ENCODE measurements around the gene DYNC1H1. TPM values are rescaled to one million over a fixed set of nuclear protein-coding genes. Genes with fewer than 3 reads are reported as not detected.

The DYNC1H1 gene
- total RNA-seq, 2 experiments from 2014 or later = 223 to 241 TPM

DNA sequence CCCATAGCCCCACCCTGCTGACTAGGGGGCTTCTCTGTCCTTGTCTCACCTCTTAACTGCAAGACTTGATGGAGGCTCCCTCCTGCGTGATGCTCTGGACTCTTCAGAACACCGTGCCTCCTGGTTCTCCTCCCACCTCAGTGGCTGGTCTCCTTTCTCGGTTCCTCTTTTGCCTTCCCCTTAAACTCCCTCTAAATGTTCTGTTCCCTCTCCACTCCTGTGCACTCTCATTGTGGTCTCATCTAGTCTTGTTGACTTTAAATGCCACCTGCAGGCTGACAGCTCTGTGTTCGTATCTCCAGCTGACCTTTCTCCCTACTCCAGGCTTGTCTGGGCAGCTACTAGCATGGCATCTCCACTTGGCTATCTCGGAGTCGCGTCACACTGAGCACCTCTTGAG, 28.3 kb downstream of the DYNC1H1 start:
- no peak for DNase-seq
- H3K4me1 Mint-ChIP-seq = peaks cover 18% of the 10 kb centered on the region
- H3K27me3 Mint-ChIP-seq = no peaks in the 10 kb centered on the region
- CTCF ChIA-PET = no interaction called here
- no peak overlapping the region for H3K27ac Mint-ChIP-seq
- H3K4me3 Mint-ChIP-seq = no peak overlapping the region
- H3K9me3 Mint-ChIP-seq = no peaks in the 10 kb centered on the region
- POLR2A ChIA-PET = no interaction called here
- peaks cover 84% of the 10 kb centered on the region for H3K36me3 Mint-ChIP-seq (ENCODE audit: low read depth)

DNA sequence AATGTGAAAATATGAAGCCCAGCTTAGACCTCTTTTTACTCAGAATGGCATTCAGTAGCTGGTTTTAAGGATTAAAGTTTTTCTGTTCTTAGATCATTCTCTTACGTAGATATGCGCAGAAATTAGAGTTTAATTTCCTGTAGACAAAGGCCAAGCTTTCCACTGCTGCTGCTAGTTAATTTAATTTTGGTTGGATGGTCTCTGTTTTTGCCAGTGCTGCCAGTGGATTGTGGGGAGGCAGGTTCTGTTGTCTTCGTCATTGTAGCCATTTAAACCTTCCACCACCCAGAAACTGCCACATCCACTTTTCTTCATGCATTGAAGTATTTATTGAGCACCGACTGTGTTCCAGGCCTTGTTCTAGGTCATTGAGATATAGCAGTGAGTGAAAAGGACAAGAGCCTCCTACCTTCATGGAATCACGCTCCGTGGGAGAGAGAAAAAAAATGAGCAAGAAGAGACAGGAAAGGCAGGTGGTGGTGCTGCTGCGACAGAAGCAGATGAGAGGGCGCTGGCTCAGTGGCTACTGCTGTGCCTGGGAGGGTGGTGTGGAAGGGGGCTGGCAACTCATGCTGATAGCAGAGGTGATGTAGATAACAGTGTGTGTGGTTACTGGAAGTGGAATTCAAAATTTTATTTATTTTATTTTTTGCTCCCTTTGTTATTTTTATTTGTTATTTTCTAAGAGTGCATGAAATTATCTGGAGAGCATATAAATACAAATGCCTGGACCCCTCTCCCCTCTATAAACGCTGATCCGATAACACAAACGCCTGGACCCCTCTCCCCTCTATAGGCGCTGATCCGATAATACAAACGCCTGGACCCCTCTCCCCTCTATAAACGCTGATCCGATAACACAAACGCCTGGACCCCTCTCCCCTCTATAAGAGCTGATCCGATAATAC, 33.3 kb downstream of the DYNC1H1 start:
- no peak for DNase-seq
- peaks cover 76% of the 10 kb centered on the region for H3K36me3 Mint-ChIP-seq (ENCODE audit: low read depth)
- POLR2A ChIA-PET = no interaction called here
- no peaks in the 10 kb centered on the region for H3K27me3 Mint-ChIP-seq
- no peak overlapping the region for H3K27ac Mint-ChIP-seq
- H3K4me3 Mint-ChIP-seq = no peak overlapping the region
- CTCF ChIA-PET = interaction anchor here (1.2 kb wide), 1 partner anchor 291 kb away, joined by 3 read pairs; no protein-coding TSS in a partner anchor
- H3K4me1 Mint-ChIP-seq = peaks cover 1% of the 10 kb centered on the region
- H3K9me3 Mint-ChIP-seq = no peaks in the 10 kb centered on the region

DNA sequence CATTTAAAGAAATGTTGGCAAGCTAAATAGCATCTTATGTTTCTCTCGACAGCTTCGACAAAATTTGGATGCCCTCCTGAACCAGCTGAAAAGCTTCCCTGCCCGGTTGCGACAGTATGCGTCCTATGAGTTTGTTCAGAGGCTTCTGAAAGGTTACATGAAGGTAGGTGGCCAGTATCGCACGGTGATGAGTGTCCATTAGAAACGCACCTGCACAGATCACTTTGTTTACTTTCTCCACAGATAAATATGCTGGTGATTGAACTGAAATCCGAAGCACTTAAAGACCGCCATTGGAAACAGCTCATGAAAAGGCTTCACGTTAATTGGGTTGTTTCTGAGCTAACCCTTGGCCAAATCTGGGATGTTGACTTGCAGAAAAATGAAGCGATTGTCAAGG, 36.5 kb downstream of the DYNC1H1 start:
- no peak for DNase-seq
- Mint-ChIP-seq H3K9me3 (no peaks in the 10 kb centered on the region), H3K36me3 (ENCODE audit: low read depth) (peaks cover 72% of the 10 kb centered on the region), H3K27me3 (no peaks in the 10 kb centered on the region), H3K4me3 (no peak overlapping the region), H3K27ac (no peak overlapping the region), H3K4me1 (no peaks in the 10 kb centered on the region)
- CTCF ChIA-PET = no interaction called here
- POLR2A ChIA-PET = no interaction called here

DNA sequence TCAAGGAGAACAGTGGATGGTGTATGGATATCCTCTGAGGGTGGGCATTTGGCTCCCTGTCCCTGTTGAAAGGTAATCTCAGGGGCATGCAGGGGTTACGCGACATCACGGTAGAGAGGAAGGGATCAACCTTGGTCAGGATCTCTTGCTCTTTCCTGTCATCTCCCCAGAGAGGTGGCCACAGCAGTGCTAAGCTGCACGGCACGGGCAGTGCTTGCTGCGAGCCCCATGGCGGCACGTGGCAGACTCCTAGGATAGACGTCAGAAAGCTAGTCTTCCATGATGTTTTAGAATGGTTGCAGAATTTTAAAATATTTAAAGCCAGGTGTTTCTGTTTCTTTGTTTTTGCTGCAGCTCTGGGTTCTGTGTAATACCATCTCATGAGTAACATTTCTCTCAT, 41.0 kb downstream of the DYNC1H1 start:
- DNase-seq = no peak
- Mint-ChIP-seq H3K9me3 (no peaks in the 10 kb centered on the region), H3K36me3 (ENCODE audit: low read depth) (peaks cover 81% of the 10 kb centered on the region), H3K27ac (no peak overlapping the region), H3K4me1 (no peaks in the 10 kb centered on the region), H3K27me3 (no peaks in the 10 kb centered on the region), H3K4me3 (no peak overlapping the region)
- ChIA-PET CTCF (no interaction called here), POLR2A (no interaction called here)

DNA sequence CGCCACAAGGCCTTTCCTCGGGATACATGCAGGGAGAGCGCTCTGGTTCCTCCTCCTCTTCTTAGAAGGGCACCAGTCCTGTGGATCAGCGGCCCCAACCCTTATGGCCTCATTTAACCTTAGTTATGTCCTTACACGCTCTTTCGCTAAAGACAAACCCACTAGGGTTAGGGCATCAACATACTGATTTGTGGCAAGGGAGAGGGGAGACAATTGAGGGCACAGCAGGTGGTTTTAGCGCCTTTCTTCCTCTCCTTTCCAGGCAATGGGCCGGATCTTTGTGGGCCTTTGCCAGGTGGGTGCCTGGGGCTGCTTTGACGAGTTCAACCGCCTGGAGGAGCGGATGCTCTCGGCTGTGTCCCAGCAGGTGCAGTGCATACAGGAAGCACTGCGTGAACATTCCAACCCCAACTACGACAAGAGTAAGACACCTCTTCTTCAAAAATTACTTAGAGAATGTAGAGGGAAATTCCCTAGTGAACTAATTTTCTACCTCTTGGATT, 43.6 kb downstream of the DYNC1H1 start:
- CTCF ChIA-PET = no interaction called here
- peaks cover 88% of the 10 kb centered on the region for H3K36me3 Mint-ChIP-seq (ENCODE audit: low read depth)
- H3K27me3 Mint-ChIP-seq = no peaks in the 10 kb centered on the region
- POLR2A ChIA-PET = no interaction called here
- DNase-seq = no peak
- H3K4me1 Mint-ChIP-seq = no peaks in the 10 kb centered on the region
- H3K4me3 Mint-ChIP-seq = no peak overlapping the region
- H3K9me3 Mint-ChIP-seq = no peaks in the 10 kb centered on the region
- no peak overlapping the region for H3K27ac Mint-ChIP-seq

DNA sequence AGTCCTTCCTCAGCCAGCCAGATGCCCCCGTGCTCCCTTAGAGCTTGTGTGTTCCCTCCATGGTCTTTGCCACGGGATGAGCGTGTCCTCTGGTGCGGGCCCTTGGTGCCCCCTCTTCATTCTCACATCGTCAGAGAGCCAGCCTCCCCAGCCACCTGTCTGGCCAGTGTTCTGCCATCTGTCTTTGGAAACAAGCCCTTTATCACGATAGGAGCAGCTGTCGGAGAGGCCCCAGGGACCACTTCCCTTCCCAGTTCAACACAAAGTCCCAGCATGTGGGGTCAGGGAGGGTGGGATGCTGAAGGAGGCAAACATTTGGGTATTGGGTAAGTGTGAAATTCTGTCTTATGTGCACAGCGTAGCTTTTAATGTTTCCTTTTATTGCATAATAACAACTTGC, 44.5 kb downstream of the DYNC1H1 start:
- no peak overlapping the region for H3K27ac Mint-ChIP-seq
- CTCF ChIA-PET = no interaction called here

DNA sequence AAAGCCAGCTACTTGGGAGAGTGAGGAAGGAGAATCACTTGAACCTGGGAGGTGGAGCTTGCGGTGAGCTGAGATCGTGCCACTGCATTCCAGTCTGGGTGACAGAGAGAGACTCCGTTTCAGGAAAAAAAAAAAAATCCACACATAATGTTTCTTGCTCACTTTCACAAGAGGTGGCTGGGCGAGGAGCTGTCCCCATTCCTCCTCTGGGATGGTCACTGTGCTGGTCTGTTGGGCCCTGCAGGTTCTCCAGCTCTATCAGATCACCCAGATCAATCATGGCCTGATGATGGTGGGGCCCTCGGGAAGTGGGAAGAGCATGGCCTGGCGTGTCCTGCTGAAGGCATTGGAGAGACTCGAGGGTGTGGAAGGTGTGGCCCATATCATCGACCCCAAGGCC, 47.3 kb downstream of the DYNC1H1 start:
- CTCF ChIA-PET = no interaction called here

More for the DNA sequence above, 44.5 kb downstream of the DYNC1H1 start:
- Mint-ChIP-seq H3K27me3 (no peaks in the 10 kb centered on the region), H3K4me3 (no peak overlapping the region), H3K4me1 (no peaks in the 10 kb centered on the region), H3K9me3 (no peaks in the 10 kb centered on the region), H3K36me3 (ENCODE audit: low read depth) (peaks cover 92% of the 10 kb centered on the region)
- POLR2A ChIA-PET = no interaction called here
- DNase-seq = no peak

DNA sequence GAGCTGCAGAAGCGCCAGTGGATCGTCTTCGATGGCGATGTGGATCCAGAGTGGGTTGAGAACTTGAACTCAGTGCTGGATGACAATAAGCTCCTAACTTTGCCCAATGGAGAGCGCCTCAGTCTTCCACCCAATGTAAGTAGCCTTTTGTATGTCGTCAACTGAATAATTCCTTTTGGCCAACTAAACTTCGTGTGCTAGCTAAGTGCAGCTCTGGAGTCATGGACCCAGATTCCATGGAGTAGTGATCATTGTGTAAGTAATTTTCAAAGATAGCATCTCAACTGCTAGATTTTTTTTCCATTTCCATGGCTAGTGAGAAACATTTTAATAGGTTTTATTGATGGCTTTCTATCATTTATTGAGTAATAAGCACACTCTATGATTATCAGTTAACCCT, 48.0 kb downstream of the DYNC1H1 start:
- Mint-ChIP-seq H3K9me3 (no peaks in the 10 kb centered on the region), H3K27me3 (no peaks in the 10 kb centered on the region), H3K27ac (no peak overlapping the region), H3K36me3 (ENCODE audit: low read depth) (peaks cover 98% of the 10 kb centered on the region), H3K4me3 (no peak overlapping the region), H3K4me1 (no peaks in the 10 kb centered on the region)
- POLR2A ChIA-PET = no interaction called here
- CTCF ChIA-PET = no interaction called here
- no peak for DNase-seq

More for the DNA sequence above, 47.3 kb downstream of the DYNC1H1 start:
- no peaks in the 10 kb centered on the region for H3K4me1 Mint-ChIP-seq
- no peak for DNase-seq
- POLR2A ChIA-PET = no interaction called here
- no peak overlapping the region for H3K4me3 Mint-ChIP-seq
- H3K27me3 Mint-ChIP-seq = no peaks in the 10 kb centered on the region
- H3K9me3 Mint-ChIP-seq = no peaks in the 10 kb centered on the region
- H3K36me3 Mint-ChIP-seq (ENCODE audit: low read depth) = peaks cover 98% of the 10 kb centered on the region
- H3K27ac Mint-ChIP-seq = no peak overlapping the region

DNA sequence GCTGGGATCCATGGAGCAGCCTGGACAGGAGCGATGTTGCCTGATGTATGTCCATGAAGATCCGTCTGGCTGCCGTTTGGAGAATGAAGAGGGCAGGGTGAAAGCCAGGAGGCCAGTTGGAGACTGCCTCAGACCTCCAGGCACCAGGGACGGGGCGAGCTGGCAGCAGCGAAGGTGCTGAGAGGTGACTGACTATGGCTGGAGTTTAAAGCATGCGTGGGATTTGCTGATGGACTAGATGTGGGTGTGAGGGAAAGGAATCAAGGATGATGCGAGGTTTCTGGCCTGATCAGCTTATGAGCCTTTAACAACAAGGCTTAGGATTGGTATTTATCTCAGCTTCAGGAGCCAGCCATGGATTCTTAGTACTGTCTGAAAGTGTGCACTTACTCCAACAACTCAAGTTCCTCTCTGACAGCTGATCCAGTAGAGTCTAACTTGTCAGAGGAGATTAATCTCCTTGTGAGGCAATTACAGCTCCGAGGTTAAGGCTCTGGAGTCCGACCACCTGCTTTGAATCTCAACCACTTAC, 49.4 kb downstream of the DYNC1H1 start:
- H3K27ac Mint-ChIP-seq = no peak overlapping the region

DNA sequence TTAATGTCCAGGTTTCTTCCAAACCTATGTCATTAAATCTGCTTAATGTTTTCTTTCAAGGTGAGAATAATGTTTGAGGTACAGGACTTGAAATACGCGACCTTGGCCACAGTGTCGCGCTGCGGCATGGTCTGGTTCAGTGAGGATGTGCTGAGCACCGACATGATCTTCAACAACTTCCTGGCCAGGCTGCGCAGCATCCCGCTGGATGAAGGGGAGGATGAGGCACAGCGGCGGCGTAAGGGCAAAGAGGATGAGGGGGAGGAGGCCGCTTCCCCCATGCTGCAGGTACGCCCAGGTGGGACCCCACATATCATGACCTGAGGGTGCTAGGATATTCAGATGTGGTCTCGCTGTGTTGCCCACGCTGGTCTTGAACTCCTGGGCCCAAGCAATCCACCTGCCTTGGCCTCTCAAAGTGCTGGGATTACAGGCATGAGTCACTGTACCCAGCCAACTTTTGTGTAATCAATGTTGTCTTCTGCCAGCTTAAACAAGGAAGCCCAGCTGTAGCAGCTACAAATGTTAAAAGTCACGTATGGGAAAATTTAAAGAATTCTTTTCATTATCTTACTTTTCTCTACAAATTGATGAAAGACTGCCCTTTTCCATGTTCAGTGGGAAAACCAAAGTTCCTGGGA, 50.8 kb downstream of the DYNC1H1 start:
- ChIA-PET POLR2A (no interaction called here), CTCF (interaction anchor here (1.6 kb wide), 1 partner anchor 82 kb away, joined by 4 read pairs; no protein-coding TSS in a partner anchor)
- Mint-ChIP-seq H3K9me3 (no peaks in the 10 kb centered on the region), H3K4me3 (no peak overlapping the region), H3K27me3 (no peaks in the 10 kb centered on the region), H3K27ac (no peak overlapping the region), H3K36me3 (ENCODE audit: low read depth) (peaks cover 90% of the 10 kb centered on the region), H3K4me1 (peaks cover 6% of the 10 kb centered on the region)
- DNase-seq = no peak

More for the DNA sequence above, 49.4 kb downstream of the DYNC1H1 start:
- POLR2A ChIA-PET = no interaction called here
- no peak overlapping the region for H3K4me3 Mint-ChIP-seq
- H3K4me1 Mint-ChIP-seq = no peaks in the 10 kb centered on the region
- H3K27me3 Mint-ChIP-seq = no peaks in the 10 kb centered on the region
- H3K9me3 Mint-ChIP-seq = no peaks in the 10 kb centered on the region
- CTCF ChIA-PET = interaction anchor here (1.6 kb wide), 1 partner anchor 83 kb away, joined by 4 read pairs; no protein-coding TSS in a partner anchor
- DNase-seq = no peak
- H3K36me3 Mint-ChIP-seq (ENCODE audit: low read depth) = peaks cover 96% of the 10 kb centered on the region

DNA sequence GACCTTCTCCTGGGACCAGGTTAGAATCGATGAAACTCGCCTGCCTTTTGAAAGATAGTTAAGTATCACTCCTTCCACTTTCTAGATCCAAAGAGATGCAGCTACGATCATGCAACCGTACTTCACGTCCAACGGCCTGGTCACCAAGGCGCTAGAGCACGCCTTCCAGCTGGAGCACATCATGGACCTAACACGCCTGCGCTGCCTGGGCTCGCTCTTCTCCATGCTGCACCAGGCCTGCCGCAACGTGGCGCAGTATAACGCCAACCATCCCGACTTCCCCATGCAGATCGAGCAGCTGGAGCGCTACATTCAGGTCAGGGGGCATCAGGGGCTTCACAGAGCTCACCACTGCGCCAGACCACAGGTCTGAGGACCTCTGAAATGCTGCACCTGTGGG, 51.4 kb downstream of the DYNC1H1 start:
- H3K36me3 Mint-ChIP-seq (ENCODE audit: low read depth) = peaks cover 89% of the 10 kb centered on the region
- H3K27ac Mint-ChIP-seq = no peak overlapping the region
- H3K4me1 Mint-ChIP-seq = peaks cover 13% of the 10 kb centered on the region
- ChIA-PET CTCF (no interaction called here), POLR2A (no interaction called here)
- no peak for DNase-seq
- no peaks in the 10 kb centered on the region for H3K27me3 Mint-ChIP-seq
- H3K9me3 Mint-ChIP-seq = no peaks in the 10 kb centered on the region
- no peak overlapping the region for H3K4me3 Mint-ChIP-seq

DNA sequence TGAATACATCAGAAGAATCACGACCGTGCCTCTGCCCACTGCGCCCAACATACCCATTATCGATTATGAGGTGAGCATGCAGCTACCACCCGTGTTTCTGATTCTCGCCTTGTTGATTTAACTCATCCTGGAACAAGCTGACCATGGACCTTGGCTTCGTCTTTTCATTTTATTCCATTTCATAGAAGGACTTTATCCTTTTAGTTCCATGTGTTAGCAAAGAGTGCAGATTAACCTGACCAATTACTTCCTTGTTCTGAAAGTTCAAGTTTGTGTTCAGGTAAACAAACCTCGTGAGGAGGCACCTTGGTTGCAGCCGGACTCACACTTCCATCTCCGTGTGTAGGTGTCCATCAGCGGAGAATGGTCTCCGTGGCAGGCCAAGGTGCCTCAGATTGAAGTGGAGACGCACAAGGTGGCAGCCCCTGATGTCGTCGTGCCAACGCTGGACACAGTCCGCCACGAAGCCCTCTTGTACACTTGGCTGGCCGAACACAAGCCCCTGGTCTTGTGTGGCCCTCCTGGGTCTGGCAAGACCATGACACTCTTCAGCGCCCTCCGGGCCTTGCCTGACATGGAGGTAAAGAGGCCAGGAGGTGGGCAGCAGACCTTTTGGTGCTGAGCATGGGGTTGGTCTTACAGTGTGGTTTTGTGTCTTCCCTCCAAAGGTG, 52.2 kb downstream of the DYNC1H1 start:
- CTCF ChIA-PET = no interaction called here

DNA sequence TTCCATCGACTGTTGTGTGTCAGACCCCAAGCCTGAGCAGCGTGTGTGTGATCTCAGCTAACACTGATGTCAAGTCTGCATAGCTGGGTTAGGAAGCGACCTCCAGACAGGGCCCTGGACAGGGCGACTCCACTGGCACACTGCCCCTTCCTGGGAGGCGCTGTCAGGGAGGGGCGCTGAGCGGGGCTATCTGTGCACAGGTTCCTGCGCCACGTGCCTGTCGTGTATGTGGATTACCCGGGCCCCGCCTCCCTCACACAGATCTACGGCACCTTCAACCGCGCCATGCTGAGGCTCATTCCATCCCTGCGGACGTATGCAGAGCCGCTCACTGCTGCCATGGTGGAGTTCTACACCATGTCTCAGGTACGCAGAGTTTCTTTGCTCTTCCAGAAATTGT, 53.9 kb downstream of the DYNC1H1 start:
- Mint-ChIP-seq H3K27ac (no peak overlapping the region), H3K27me3 (no peaks in the 10 kb centered on the region), H3K4me1 (peaks cover 16% of the 10 kb centered on the region), H3K4me3 (no peak overlapping the region), H3K9me3 (no peaks in the 10 kb centered on the region), H3K36me3 (ENCODE audit: low read depth) (peaks cover 79% of the 10 kb centered on the region)
- ChIA-PET CTCF (no interaction called here), POLR2A (no interaction called here)
- no peak for DNase-seq

More for the DNA sequence above, 52.2 kb downstream of the DYNC1H1 start:
- peaks cover 88% of the 10 kb centered on the region for H3K36me3 Mint-ChIP-seq (ENCODE audit: low read depth)
- H3K9me3 Mint-ChIP-seq = no peaks in the 10 kb centered on the region
- no peak overlapping the region for H3K27ac Mint-ChIP-seq
- H3K27me3 Mint-ChIP-seq = no peaks in the 10 kb centered on the region
- POLR2A ChIA-PET = interaction anchor here (0.6 kb wide), 1 partner anchor 47 kb away, joined by 3 read pairs; no protein-coding TSS in a partner anchor
- no peak overlapping the region for H3K4me3 Mint-ChIP-seq
- H3K4me1 Mint-ChIP-seq = peaks cover 16% of the 10 kb centered on the region
- DNase-seq = no peak

All from activated CD4-positive, alpha-beta memory T cell treated with anti-CD3 and anti-CD28 coated beads, Interleukin-2, amount 10 ng/mL, durations not matched to agents 7 days and 5 days (primary cell).